Measurements from ENCODE around the gene NAA60.

Gene NAA60

DNA sequence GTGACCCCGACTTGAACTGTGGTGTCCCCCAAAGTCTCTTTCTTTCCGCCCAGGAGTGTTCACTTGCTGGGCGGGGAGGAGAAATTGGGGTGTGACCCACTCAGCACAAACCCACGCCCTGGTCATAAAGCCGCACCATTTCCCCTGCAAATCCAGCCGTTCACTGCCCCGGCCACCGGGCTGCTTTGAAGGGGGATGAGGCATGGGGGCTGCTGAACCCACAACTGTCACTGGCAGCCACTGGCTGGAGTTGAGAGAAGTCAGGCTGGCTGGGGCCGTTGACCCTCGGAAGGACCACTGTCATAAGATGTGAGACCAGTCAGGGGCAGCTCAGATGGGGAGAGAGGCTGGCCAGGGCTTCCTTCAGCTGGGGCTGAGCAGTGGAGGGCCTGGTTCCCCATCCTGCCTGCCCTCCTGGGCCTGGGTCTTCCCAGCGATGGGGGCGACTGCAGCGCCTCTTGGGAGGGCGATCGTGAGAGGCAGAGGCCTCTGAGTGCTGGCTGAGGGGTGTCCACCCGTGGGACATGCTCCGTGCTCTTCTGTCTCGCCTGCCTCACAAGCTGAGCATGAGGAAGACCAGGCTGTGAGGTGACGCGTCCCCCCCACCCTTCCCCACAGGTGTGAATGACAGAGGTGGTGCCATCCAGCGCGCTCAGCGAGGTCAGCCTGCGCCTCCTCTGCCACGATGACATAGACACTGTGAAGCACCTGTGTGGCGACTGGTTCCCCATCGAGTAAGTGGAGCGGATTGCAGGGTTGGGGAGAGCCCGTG, 32.3 kb downstream of the NAA60 start:
- peaks cover 15% of the 10 kb centered on the region; the same call in 1 of the 2 replicates for H3K79me2 ChIP-seq (ENCODE audit: insufficient read depth, low read length)
- no peak overlapping the region for H2AFZ ChIP-seq (ENCODE audit: low read length)
- peaks cover 6% of the 10 kb centered on the region; the same call in 1 of the 2 replicates for H3K36me3 ChIP-seq (ENCODE audit: insufficient read depth, low read length)
- no peak overlapping the region for H3K9ac ChIP-seq (ENCODE audit: low read depth, low read length, poor library complexity, severe bottlenecking)
- H3F3A ChIP-seq (ENCODE audit: low read depth): no peaks in the 10 kb centered on the region
- H3K4me3 ChIP-seq (ENCODE audit: low read length, poor library complexity, severe bottlenecking): no peak overlapping the region
- no peaks in the 10 kb centered on the region for H3K9me3 ChIP-seq (ENCODE audit: insufficient read depth, low read depth, low read length)
- H3K4me1 ChIP-seq (ENCODE audit: insufficient read depth, low read length, poor library complexity, severe bottlenecking): no peaks in the 10 kb centered on the region
- H3K4me2 ChIP-seq (ENCODE audit: low read depth, low read length, poor library complexity, severe bottlenecking): no peak overlapping the region
- no peaks in the 10 kb centered on the region for H3K9me2 ChIP-seq (replicated peaks; ENCODE audit: low read depth, low read length)
- H4K20me1 ChIP-seq (ENCODE audit: insufficient read depth, low read length, poor library complexity, severe bottlenecking): no peaks in the 10 kb centered on the region
- H3K27me3 ChIP-seq (ENCODE audit: insufficient read depth, low read length, poor library complexity, severe bottlenecking): no peaks in the 10 kb centered on the region
- no peak for TF ChIP-seq EZH2phosphoT487 (IDR thresholded peaks at IDR 0.05; ENCODE audit: borderline replicate concordance)
- TF ChIP-seq, protein P1, sequence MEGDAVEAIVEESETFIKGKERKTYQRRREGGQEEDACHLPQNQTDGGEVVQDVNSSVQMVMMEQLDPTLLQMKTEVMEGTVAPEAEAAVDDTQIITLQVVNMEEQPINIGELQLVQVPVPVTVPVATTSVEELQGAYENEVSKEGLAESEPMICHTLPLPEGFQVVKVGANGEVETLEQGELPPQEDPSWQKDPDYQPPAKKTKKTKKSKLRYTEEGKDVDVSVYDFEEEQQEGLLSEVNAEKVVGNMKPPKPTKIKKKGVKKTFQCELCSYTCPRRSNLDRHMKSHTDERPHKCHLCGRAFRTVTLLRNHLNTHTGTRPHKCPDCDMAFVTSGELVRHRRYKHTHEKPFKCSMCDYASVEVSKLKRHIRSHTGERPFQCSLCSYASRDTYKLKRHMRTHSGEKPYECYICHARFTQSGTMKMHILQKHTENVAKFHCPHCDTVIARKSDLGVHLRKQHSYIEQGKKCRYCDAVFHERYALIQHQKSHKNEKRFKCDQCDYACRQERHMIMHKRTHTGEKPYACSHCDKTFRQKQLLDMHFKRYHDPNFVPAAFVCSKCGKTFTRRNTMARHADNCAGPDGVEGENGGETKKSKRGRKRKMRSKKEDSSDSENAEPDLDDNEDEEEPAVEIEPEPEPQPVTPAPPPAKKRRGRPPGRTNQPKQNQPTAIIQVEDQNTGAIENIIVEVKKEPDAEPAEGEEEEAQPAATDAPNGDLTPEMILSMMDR (conservative IDR thresholded peaks at IDR 0.05; ENCODE audit: low read length): no peak

DNA sequence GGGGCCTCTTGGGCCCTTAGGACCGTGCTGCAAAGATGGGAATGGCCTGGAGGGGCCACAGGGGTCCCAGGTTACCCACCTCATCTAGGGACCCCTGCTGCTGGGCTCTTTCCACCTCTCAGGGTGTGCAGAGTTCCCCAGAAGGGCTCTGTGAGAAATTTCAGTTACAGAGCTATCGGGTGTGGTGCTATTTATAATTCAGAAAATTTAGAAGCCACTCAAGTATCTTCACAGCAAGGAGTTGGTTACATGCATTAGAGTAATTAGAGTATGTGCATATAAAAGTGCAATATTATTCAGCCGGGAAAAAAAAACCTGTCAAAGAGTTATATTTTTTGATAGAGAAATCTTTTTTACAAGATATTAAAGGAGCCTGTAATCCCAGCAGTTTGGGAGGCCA, 32.9 kb downstream of the NAA60 start:
- TF ChIP-seq, protein P1 (conservative IDR thresholded peaks at IDR 0.05; ENCODE audit: low read length): no peak
- TF ChIP-seq EZH2phosphoT487 (IDR thresholded peaks at IDR 0.05; ENCODE audit: borderline replicate concordance): no peak
- H3K27me3 ChIP-seq (ENCODE audit: insufficient read depth, low read length, poor library complexity, severe bottlenecking): no peaks in the 10 kb centered on the region
- H2AFZ ChIP-seq (ENCODE audit: low read length): no peak overlapping the region
- H3K9me3 ChIP-seq (ENCODE audit: insufficient read depth, low read depth, low read length): no peaks in the 10 kb centered on the region
- peaks cover 12% of the 10 kb centered on the region; the same call in 1 of the 2 replicates for H3K79me2 ChIP-seq (ENCODE audit: insufficient read depth, low read length)
- no peaks in the 10 kb centered on the region for H4K20me1 ChIP-seq (ENCODE audit: insufficient read depth, low read length, poor library complexity, severe bottlenecking)
- H3K36me3 ChIP-seq (ENCODE audit: insufficient read depth, low read length): peaks cover 6% of the 10 kb centered on the region; the same call in 1 of the 2 replicates
- no peaks in the 10 kb centered on the region for H3F3A ChIP-seq (ENCODE audit: low read depth)
- no peak overlapping the region for H3K4me3 ChIP-seq (ENCODE audit: low read length, poor library complexity, severe bottlenecking)
- no peak overlapping the region for H3K4me2 ChIP-seq (ENCODE audit: low read depth, low read length, poor library complexity, severe bottlenecking)
- no peaks in the 10 kb centered on the region for H3K4me1 ChIP-seq (ENCODE audit: insufficient read depth, low read length, poor library complexity, severe bottlenecking)
- H3K9ac ChIP-seq (ENCODE audit: low read depth, low read length, poor library complexity, severe bottlenecking): no peak overlapping the region
- no peaks in the 10 kb centered on the region for H3K9me2 ChIP-seq (replicated peaks; ENCODE audit: low read depth, low read length)

DNA sequence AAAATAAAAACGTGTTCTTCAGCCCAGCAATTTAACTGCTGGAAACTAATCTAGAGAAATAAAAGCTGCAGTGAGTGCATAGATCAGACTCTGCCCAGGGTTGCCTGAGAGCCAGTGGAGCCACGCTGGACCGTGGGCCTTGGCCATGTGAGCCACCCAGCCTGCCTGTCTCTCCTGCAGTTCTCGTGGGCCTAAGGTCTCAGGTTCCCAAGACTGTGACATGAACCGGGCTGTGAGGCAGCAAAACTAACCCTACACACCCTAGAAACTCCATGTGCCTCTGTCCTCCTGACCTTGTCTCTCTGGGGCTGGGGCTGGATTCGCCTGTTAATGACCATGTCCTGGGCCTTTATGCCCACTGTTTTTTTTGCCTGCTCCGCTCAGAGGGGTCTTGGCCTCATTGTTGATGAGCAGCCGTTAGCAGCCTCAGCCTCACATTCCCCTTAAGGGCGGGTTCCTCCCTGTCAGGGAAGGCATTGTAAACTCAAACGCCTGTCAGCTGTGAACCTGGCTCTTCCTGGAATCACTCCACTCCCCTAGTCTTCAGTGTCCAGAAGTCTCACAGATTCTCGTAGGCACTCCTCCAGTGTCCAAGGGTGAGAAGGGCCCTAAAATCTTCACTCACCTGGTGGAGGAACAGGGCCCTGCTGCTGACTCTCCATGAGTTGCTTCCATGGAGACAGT, 34.9 kb downstream of the NAA60 start:
- TF ChIP-seq, protein P1 (conservative IDR thresholded peaks at IDR 0.05; ENCODE audit: low read length): no peak
- TF ChIP-seq EZH2phosphoT487 (IDR thresholded peaks at IDR 0.05; ENCODE audit: borderline replicate concordance): no peak
- H3K4me2 ChIP-seq (ENCODE audit: low read depth, low read length, poor library complexity, severe bottlenecking): no peak overlapping the region
- H3K79me2 ChIP-seq (ENCODE audit: insufficient read depth, low read length): peaks cover 12% of the 10 kb centered on the region; the same call in 1 of the 2 replicates
- no peaks in the 10 kb centered on the region for H3K27me3 ChIP-seq (ENCODE audit: insufficient read depth, low read length, poor library complexity, severe bottlenecking)
- H3K9ac ChIP-seq (ENCODE audit: low read depth, low read length, poor library complexity, severe bottlenecking): no peak overlapping the region
- H3K9me3 ChIP-seq (ENCODE audit: insufficient read depth, low read depth, low read length): no peaks in the 10 kb centered on the region
- no peak overlapping the region for H2AFZ ChIP-seq (ENCODE audit: low read length)
- no peaks in the 10 kb centered on the region for H4K20me1 ChIP-seq (ENCODE audit: insufficient read depth, low read length, poor library complexity, severe bottlenecking)
- H3F3A ChIP-seq (ENCODE audit: low read depth): no peaks in the 10 kb centered on the region
- peaks cover 19% of the 10 kb centered on the region; the same call in 1 of the 2 replicates for H3K36me3 ChIP-seq (ENCODE audit: insufficient read depth, low read length)
- no peak overlapping the region for H3K4me3 ChIP-seq (ENCODE audit: low read length, poor library complexity, severe bottlenecking)
- H3K9me2 ChIP-seq (replicated peaks; ENCODE audit: low read depth, low read length): no peaks in the 10 kb centered on the region
- no peaks in the 10 kb centered on the region for H3K4me1 ChIP-seq (ENCODE audit: insufficient read depth, low read length, poor library complexity, severe bottlenecking)

Measured in Loucy (cell line).